RWPE2 (cell line): ENCODE data around the gene LMNTD1.
A peak's percentile ranks its signal among the peaks of the same experiment; 100 is the strongest.
"Not testable (repeated sequence)": the region's sequence is repeated elsewhere in the genome, so short reads cannot be mapped to it uniquely, and the experiment has no call there.

Source experiments
- ATAC-seq: fragments of 200-7000 bp; cut with Tn5 transposase; 3 replicates; pipeline ENCODE4 v1.9.1; 2021; ENCODE audit warnings: low read depth
- DNase-seq: peaks from one replicate; pipeline ENCODE4 v3.0.0-alpha.2; 2020; ENCODE audit warnings: low spot score
- H3K27ac ChIP-seq: fragments of 450-650 bp; 2 replicates; pipeline ENCODE4 v1.5.1; 2017; ENCODE audit warnings: mild to moderate bottlenecking; ENCODE audit not compliant: poor library complexity, severe bottlenecking
- H3K27me3 ChIP-seq: fragments of 250-450 bp; sonication (Bioruptor Pico); 2 replicates; pipeline ENCODE4 v1.5.1; 2021; ENCODE audit warnings: mild to moderate bottlenecking, moderate library complexity; ENCODE audit not compliant: insufficient read depth, poor library complexity, severe bottlenecking
- H3K36me3 ChIP-seq: fragments of 250-450 bp; sonication (Bioruptor Pico); 2 replicates; pipeline ENCODE4 v1.5.1; 2020; ENCODE audit warnings: low read depth, mild to moderate bottlenecking, moderate library complexity
- H3K4me1 ChIP-seq: fragments of 250-450 bp; sonication (Bioruptor Pico); 2 replicates; pipeline ENCODE4 v1.5.1; 2021; ENCODE audit warnings: mild to moderate bottlenecking, moderate library complexity; ENCODE audit not compliant: insufficient read depth, poor library complexity, severe bottlenecking
- H3K4me3 ChIP-seq: fragments of 250-450 bp; sonication (Bioruptor Pico); 2 replicates; pipeline ENCODE4 v1.5.1; 2021; ENCODE audit warnings: mild to moderate bottlenecking, moderate library complexity; ENCODE audit not compliant: severe bottlenecking
- H3K9me3 ChIP-seq: fragments of 250-450 bp; sonication (Bioruptor Pico); 2 replicates; pipeline ENCODE4 v1.5.1; 2021; ENCODE audit warnings: mild to moderate bottlenecking, moderate library complexity; ENCODE audit not compliant: severe bottlenecking
- CTCF ChIP-seq: fragments of 450-650 bp; IDR thresholded peaks from one replicate; pipeline ENCODE4 v1.5.1; 2017; ENCODE audit warnings: mild to moderate bottlenecking, moderate library complexity; ENCODE audit not compliant: poor library complexity, severe bottlenecking

LMNTD1 gene

DNA sequence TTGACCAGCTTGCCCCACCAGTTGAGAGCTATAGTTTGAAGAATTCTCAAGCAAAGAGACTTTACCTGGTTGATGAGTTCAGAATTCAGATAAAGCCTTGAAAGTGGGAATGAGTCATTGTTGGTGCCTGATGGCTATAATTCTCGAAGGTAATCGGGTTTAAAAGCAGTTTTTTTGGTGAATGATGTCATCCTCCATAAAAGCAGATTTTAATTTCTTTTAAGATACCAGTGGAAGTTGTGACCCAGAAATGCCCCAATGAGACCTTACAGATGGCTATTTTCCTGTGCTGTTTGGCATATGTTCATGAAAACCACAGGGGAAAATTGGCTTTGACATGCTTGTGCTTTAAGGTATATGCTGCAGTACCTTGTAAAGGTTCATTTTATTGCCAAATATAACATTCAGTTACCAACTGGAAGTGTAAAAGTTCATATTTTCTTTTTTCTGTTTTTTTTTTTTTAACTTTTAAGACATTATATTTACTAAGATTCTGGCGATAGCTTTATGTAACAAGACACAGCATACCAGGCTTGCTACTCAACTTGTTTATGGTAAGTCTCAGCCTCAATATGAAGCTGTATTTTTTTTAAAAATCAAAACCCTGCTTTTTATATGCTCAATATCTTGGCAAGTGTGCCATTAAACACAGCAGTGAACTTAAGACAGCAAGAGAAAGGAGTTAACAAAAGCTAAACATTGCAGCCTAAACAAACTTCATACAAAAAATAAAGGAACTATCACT, 119.3 kb downstream of the LMNTD1 start:
- ATAC-seq (no peak), DNase-seq (no peak)
- H3K9me3 ChIP-seq: no peaks in the 10 kb centered on the region
- H3K36me3 ChIP-seq: no peaks in the 10 kb centered on the region
- no peak overlapping the region for H3K4me3 ChIP-seq
- TF ChIP-seq CTCF: no peak
- H3K4me1 ChIP-seq: no peaks in the 10 kb centered on the region
- H3K27ac ChIP-seq: no peak overlapping the region
- H3K27me3 ChIP-seq: no peaks in the 10 kb centered on the region

DNA sequence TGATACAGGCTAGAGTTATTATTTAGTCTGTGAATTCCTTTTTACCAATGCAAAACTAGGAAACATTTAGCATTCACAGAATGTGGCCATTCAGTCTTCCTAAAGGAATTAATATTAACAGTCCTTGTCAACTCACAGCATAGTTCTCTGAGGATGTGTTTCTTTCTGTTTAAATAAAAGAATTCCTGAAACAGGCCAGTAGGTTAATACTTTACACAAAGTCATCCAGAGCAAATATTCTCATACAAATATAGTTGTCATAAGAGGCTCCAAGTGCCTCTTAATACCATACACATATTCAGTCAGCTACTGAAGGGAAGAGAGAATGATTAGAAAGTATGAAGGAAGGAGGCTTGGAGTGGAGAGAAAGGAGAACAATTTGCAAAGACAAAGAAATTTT, 120.1 kb downstream of the LMNTD1 start:
- Histone ChIP-seq H3K9me3 (no peaks in the 10 kb centered on the region), H3K4me3 (no peak overlapping the region), H3K27me3 (no peaks in the 10 kb centered on the region), H3K4me1 (no peaks in the 10 kb centered on the region), H3K36me3 (no peaks in the 10 kb centered on the region), H3K27ac (no peak overlapping the region)
- TF ChIP-seq CTCF: no peak
- no peak for DNase-seq
- no peak for ATAC-seq

GRCh38 chr12:25427337-25428249, 125.5 kb downstream of the LMNTD1 start:
- Histone ChIP-seq H3K4me3 (no peak overlapping the region), H3K27ac (no peak overlapping the region), H3K4me1 (no peaks in the 10 kb centered on the region), H3K36me3 (no peaks in the 10 kb centered on the region), H3K27me3 (no peaks in the 10 kb centered on the region), H3K9me3 (no peaks in the 10 kb centered on the region)
- DNase-seq (no peak), ATAC-seq (peak; percentile 52; the same call in 2 of the 3 replicates)
- no peak for TF ChIP-seq CTCF

GRCh38 chr12:25426821-25427220, 126.3 kb downstream of the LMNTD1 start:
- not testable (repeated sequence) for H3K4me3 ChIP-seq, H3K27ac ChIP-seq, H3K36me3 ChIP-seq, ATAC-seq, H3K9me3 ChIP-seq, H3K27me3 ChIP-seq, DNase-seq, H3K4me1 ChIP-seq
